Activated gamma-delta T cell treated with anti-CD3 and anti-CD28 coated beads, Interleukin-2, amount 50 U/mL, for 16 hours (primary cell): ENCODE results near the gene DTNB.
"Not testable (repeated sequence)": the region's sequence is repeated elsewhere in the genome, so short reads cannot be mapped to it uniquely, and the experiment has no call there.

Experiments used
- DNase-seq: peaks from one replicate; pipeline ENCODE4 v3.0.0-alpha.2; 2020; ENCODE audit warnings: low read depth

DTNB gene

DNA sequence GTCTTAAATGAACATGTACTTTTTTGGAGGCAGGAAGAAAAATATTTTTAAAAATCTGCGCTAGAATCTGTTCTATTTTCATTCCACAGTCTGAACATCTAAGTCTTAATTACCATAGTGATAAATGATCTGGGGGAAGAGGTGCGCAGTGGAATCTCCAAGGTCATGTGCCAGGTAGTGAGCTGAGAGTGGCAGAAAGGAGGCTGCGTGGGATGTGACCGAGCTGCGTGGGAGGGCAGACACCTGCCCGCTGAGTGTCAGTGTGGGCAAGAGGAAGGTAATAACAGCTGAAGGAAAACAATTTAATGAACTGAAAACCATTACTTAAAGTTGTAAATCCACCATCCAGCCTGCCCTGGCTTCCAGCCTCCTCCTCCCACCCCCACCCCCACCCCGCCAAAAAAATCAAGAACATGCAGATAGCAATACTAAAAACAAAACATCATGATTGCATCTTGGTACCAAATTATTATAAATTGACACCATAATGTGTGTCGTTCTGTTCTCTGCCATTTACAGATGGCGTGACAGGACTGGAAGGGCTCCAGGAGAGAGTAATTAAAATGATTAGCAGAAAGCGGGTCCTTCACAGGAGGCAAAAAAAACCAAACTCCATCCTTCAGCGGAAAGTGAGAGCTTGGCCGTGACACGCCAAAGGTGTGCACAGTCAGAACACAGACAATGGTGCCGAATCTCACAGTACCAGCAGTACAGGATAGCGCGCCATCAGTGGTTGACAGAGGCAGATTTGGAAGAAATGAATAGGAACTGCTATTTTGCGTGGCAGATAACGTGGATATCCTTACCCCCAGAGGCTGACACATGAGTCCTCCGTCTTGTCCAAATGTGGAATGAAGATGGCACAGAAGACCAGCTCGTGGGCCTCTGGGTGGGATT is 11.4 kb upstream of the DTNB start:
- no peak for DNase-seq

DNA sequence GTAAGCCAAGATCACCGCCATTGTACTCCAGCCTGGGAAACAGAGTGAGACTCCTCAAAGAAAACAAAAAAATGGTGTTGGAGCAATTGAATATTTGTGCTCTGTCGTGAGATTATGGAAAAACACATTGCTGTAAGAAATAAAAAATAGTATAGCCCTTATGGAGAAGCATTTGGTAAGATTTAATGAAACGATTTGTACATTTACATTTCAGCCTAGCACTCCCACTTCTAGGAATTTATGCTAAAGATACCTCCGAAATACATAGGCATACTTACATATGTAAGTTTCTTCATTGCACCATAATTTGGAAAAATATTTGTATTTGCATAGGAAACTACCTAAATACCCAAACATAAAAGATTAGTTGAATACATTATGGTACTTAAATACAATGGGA is 8.7 kb upstream of the DTNB start:
- DNase-seq = no peak

DNA sequence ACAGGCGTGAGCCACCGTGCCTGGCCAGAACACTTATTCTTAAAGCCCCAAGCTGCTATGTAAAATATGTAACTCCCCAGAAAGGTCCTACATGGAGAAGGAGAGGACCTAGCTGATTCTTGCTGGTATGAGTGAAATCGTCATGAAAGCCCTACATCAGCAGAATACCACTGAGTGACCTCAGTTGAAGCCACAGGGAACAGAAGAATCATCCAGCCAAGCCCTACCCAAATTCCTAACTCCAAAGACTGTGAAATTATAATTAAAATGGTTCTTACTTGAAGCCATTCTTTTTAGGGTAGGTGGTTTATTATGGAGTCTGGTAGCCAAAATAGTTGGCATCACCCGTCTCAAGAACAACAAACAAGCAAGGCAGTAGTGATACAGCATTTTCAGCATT is 4.5 kb upstream of the DTNB start:
- DNase-seq = no peak

DNA sequence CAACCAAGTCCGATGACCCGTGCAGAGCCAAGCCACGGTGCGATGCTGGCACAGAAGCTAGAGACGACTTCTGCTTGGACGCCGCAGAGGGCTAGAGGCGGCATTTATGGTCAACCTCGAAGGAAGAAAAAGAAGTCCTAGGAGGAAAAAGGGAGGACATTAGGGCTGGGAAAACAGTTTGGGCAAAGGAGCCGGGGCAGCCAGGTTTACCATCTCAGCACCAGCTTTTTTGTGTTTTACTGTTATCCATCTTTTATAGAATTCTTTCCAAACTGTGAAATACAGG is 643 bp upstream of the DTNB start:
- DNase-seq = no peak

DNA sequence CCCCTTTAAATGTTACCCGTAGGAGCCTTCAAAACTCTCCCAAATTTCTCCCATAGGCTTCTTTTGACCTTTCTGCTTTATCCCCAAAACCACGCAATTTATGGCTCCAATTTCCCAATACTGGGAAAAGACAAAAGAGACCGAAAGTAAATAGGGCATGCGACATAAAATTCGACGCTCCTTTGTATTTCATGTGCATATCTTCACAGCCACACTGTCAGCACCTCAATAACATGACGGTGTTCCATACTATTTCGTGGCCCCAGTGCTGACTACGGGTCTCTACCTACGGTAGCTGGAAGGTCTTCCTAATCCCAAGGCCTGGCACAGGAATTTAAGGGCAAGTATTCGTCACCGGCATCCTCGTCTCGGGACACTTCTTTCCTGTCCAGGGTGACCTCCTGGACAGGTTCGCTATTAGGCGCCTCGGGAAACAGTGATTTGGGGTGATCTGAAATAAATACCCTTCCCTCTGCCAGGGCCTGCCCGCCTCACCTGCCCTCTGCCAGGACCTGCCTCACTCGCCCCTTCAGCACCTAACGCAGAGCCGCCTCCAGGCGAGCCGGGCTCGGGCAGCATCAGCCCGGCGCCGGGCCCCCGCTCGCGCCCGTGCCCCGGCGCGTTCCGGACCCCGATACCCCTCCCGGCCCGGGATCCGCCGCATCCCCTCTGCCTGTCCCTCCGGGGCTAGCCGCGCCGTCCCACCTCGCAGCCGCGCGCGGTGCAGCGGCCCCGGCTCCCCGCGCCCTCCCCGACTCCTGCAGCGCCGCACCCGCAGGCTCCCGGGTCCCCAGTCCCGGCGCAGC is 680 bp downstream of the DTNB start:
- peak; percentile 52 for DNase-seq

DNA sequence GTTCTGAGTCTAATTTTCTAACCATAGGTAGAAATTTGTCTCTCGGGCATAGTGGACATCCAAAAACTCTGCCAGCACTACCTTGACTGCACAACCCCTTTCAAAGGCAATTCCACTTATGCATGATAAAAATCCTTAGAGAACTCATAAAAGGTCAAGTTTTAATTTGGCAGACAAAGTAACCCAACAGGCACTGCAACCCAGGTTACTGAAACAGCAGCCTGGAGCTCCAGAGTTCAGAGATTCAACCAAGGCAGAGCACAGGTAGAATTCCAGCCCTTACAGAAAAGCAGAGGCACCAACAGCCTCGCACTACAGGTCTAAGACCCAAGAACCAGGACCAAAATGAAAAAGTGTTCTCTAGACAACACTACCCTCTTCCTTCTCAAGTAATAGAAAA is 1.8 kb downstream of the DTNB start:
- no peak for DNase-seq

DNA sequence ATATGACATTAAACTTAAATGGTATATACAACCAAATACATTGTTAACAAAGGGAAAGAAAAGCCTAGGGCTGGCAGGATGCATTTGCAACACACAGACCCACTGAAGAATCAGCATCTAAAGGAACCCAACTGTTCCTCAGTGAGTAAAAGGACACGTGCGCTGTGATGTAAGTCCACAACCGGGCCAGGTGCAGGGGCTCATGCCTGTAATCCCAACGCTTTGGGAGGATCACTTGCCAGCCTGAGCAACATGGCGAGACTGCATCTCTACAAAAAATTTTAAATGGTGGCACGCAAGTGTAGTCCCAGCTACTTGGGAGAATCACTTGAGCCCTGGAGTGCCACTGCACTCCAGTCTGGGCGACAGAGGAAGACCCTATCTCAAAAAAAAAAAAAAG is 3.9 kb downstream of the DTNB start:
- no peak for DNase-seq

DNA sequence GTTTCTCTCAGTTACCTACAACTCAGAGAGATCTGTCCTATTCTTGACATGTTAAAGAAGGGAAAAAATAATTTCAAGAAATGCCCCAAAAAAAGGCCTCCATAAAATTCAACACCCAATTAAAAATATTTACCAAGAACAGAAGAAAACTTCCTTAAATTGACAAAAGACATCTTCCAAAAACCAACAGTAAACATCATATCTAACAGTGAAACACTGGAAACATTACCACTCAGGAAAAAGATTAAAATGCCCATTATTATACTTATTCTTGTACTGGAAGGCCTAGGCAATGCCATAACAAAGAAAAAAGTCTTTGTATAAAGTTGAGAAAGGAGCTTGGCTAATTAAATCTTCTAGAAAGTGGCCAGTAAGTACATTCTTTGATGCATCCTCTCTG is 7.2 kb downstream of the DTNB start:
- DNase-seq = no peak

DNA sequence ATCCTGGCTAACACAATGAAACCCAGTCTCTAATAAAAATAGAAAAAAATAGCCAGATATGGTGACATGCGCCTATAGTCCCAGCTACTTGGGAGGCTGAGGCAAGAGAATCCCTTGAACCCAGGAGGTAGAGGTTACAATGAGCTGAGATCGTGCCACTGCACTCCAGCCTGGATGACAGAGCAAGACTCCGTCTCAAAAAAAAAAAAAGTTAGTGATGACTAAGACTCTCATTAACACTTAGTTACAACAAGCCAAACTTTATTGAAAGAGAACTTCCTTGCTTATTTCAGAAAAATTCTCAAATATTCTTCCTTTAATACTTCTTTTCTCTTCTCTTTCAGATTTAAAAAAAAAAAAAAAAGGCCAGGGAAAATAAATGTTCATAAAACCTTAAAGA is 7.9 kb downstream of the DTNB start:
- not testable (repeated sequence) for DNase-seq

DNA sequence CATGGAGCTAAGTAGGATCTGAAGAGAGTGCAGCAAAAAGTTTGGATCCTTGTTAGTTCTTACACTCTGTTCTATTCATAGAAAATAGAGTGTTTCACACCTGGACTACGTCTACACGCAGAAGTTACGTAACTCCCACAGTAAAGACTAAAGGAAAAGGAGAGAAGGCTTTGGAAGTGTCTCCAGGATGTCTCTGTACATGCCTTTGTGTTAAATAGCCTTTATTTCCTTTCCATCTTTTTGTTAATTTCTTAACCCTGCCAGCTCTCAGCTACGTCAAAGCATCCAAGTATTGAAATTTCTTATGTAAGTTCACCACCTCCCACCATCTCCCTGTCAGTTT is 8.4 kb downstream of the DTNB start:
- no peak for DNase-seq

DNA sequence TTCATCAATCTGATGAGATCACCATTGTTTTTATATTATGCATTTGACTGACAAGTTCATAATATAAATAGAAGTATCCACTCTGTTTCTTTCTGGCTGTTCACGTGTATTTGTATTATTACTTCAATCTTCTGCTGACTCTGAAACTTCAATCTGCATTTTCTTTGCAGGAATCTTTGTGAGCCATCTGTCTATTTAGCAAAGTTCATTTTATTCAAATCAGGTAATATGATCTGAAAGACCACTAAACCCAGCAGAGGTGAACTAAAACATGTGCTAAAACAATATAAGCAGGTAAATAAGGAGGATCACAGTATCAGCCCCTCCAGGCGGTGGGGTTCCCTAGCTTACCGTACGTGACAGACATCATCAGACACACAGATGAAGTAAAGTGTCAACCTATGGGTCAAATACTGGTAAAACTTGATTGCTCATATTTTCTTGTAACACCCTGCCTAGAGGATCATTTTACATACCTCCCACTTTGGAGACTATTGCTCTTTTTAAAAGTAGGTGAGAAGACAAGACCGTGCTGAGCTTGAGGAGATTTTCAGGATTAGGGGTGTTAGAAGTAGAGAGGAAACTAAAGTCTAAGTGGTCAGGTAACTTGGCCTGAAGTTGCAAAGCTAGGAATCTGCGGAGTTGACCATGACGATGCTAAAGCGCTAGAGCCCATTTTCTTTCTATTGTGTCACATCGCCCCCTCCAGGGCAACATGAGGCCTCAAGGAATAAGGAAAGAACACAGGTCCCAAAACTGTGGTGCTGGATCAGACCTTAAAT is 9.0 kb downstream of the DTNB start:
- DNase-seq = no peak

DNA sequence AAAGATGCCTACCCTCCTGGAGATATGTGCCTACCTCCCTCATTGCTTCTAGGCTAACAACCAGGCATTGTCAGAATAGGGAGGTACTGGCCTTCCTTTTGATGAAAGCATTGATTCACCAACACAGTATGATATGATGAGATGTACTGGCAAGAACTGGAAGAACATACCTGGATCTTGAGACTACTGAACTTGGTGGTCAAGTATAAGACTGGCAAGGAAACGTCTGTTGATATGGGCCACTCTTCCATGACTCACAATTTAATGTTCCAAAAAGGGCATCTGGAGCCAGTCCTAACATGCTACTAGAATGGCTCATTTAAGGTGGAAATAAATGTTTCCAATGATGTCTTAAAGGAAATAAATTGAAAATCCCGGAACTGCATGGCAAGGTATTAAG is 18.1 kb downstream of the DTNB start:
- no peak for DNase-seq

DNA sequence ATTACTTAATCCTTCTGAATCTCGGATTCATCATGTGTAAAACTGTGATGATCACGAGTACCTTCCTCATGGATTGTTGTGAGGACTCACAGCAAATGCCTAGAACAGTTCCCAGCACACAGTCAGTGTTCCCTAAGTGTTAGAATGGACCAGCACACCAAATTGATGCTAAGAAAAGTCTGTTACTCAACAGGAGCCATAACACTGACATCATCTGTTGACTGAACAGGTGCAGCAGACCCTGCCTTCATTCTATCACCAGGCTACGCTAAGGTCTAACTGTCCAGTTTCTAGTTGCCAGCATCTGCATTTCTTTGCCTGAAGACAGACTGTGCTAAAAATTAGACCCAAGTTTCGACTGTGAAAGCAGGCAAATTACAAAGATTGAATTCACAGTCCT is 18.6 kb downstream of the DTNB start:
- DNase-seq = no peak

DNA sequence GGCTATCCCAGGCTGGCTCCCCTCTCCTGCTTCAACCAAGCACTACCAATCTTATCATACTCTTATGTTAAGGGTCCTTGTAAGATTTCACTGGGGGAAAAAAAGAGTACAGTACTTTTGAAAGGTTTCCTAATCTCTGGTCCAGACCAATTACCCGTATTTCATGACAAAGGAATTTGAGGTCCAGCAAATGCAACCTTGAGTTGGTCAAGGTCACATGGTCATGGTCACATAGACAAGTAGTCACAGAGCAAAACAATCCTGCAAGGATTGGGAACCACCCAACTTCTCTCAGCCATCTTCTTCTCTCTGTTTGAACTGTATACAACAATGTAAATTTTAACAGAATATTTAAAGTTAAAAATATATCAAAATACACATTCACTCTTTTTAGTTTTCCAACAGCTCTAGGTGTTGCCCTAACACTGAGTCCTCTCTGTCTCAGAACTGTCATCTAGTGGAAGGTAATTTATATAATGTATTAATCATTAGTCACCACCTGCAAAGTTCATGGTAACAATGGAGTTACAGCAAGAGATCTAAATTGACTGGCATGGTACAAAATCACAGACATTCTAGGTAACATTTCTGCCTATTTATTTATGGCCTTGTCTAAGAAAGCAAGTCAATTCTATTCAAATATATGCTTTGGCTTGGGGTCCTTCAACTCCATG is 21.5 kb downstream of the DTNB start:
- DNase-seq = no peak

DNA sequence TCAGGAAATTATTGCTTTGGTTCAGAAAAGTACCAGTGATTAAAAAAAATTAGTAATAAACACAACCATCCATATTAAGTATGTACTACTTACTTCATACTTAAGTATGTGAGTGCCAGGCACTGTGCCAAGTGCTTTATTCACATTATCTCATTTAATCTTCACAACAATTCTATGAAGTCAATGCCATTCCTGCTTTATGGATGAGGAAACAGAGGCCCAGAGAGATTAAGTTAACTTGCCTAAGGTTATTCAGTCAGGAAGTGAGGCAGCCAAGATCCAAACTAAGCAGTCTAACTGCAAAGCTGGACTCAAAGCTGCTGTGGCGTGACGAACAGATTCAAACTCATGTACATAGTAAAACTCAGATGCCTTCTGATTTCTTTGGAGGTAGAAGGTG is 22.3 kb downstream of the DTNB start:
- DNase-seq = no peak

DNA sequence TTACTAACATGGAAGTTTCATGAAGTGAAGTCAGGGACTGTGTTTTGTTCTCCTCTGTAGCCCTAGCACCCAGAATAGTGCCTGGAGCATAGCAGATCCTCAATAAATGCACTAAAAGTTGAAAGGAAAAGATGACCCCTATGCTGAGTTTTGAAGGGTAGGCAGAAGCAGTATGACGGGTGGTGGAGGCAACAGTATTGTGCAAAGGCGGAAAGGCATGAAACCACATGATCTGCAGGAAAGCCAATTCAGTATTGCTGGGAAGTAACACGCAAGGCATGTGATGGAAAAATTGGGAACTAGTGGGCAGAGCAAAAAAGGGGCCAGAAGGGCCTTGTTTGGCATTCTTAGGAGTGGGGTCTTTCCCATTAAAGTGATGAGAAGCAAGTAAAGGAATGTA is 23.1 kb downstream of the DTNB start:
- DNase-seq = no peak

DNA sequence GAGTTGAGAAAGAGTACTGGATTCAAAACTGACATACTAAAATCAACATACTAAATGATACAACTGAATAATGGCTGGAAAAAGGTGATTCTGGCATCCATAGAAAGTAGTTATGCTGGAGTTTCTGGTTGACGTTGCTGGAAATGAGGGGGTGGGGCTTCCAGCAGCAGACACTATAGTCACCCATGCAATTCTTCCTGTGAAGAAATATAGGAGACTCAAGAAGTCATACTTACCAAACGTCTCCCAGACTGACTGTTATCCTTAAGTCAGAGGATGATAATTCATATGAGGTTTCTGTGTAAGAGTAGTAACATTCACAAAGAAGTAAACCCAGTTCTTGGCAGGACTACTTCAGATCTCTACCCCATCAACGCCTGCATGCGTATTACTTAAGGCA is 23.6 kb downstream of the DTNB start:
- no peak for DNase-seq

DNA sequence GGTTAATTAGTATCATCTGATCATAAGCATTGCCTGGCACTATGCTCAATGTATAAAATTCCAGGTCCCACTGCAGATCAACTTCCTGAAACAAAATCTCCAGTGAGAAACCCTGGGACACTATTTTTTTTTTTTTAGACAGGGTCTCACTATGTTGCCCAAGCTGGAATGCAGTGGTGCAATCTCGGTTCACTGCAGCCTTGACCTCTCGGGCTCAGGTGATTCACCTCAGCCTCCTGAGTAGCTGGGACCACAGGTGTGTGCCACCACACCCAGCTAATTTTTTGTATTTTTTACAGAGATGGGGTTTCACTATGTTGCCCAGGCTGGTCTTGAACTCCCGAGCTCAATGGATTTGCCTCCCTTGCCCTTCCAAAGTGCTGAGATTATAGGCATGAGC is 31.1 kb downstream of the DTNB start:
- DNase-seq = no peak

DNA sequence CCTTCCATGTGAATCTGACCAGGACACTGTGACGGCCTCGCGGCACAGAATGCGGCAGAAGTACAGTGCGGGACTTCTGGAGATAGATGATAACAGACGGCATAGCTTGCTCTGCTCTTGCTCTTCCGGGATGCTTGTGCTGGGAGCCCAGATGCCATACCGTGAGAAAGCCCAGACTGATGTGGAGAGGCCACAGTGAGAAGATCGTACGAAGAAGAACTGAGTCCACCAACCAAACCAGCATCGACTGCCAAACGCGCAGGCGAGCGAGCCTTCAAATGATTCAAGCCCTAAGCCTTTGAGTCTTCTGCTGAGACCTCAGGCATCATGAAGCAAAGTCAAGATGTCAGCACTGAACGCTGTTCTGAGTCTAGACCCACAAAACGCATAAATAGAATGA is 33.7 kb downstream of the DTNB start:
- no peak for DNase-seq

DNA sequence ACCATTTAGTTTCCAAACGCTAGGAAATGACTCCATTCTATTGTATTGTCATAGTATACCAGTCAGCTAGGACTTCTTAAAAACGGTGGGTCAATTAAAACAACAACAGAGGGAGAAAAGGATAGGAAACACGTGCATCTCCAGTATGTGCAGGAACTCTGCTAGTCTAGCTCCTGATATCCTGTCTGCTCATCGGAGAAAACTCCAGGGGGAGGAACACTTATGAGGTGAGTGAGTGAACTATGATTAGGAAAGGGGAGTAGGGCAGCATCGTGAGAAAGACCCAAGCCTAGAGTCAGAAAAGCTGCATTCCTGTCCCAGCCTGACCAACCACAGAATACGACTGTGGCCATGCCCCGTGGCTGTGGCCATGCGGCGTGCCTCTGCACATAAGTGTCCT is 34.2 kb downstream of the DTNB start:
- DNase-seq = no peak

DNA sequence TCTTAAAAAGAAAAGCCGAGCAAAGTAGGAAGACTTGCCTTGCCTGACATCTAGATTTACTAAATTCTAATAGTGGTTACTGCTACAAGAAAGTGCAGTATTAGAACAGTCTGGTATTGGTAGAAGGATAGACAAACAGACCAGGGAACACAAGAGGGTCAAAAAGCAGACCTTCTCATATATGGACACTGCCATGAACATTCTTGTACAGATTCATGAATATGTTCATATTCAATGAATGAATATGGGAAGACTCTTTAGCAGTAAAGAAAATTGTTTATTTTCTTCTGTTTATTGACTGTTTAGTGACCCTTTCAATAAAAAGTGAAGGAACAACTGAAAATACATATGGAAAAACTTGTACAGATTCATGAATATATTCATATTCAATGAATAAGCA is 37.6 kb downstream of the DTNB start:
- DNase-seq = no peak

DNA sequence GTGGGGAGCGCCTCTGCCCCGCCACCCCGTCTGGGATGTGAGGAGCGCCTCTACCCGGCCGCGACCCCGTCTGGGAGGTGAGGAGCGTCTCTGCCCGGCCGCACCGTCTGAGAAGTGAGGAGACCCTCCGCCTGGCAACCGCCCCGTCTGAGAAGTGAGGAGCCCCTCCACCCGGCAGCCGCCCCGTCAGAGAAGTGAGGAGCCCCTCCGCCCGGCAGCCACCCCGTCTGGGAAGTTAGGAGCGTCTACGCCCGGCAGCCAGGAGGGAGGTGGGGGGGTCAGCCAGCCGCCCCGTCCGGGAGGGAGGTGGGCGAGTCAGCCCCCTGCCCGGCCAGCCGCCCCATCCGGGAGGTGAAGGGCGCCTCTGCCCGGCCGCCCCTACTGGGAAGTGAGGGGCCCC is 39.6 kb downstream of the DTNB start:
- not testable (repeated sequence) for DNase-seq

DNA sequence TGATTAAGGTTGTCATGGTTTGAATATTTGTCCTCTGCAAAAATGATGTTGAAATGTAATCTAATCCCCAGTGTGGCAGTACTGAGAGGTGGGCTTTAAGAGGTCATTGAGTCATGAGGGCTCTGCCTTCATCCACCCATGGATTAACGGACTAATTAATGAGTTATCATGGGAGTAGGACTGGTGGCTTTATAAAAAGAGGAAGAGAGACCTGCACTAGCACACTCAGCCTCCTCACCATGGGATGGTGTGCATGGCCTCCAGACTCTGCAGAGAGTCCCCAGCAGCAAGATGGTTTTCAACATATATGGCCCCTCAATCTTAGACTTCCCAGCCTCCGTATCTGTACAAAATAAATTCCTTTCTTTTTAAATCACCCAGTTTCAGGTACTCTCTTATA is 41.0 kb downstream of the DTNB start:
- no peak for DNase-seq
